GM10847 (cell line): ENCODE measurements around the gene TCHP.

Source experiments
- POLR2A ChIP-seq: IDR thresholded peaks from 2 replicates; pipeline ENCODE4 v1.6.1; 2011; ENCODE audit not compliant: insufficient read length; ENCODE audit errors: extremely low read depth

The TCHP gene

GRCh38 chr12:109899783-109900751, at the start of gene TCHP:
TCHP (plus strand) TSS chr12:109900274; CDS start chr12:109903027, 2,753 bp downstream.
- peak; percentile 41 for TF ChIP-seq POLR2A

- TF ChIP-seq POLR2A, result no peak
Measured at GRCh38 chr12:109855377-109855776, 44.7 kb upstream of the TCHP start.

GRCh38 chr12:109857715-109858114, 42.4 kb upstream of the TCHP start:
- TF ChIP-seq POLR2A, result no peak

- no peak for TF ChIP-seq POLR2A
Measured at GRCh38 chr12:109858764-109859163, 41.3 kb upstream of the TCHP start.

- TF ChIP-seq POLR2A, result no peak
Measured at GRCh38 chr12:109860977-109861376, 39.1 kb upstream of the TCHP start.

- TF ChIP-seq POLR2A, result no peak
Measured at GRCh38 chr12:109861689-109862314, 38.3 kb upstream of the TCHP start.

GRCh38 chr12:109863847-109864712, 36.0 kb upstream of the TCHP start:
- TF ChIP-seq POLR2A, result no peak

GRCh38 chr12:109864916-109865315, 35.2 kb upstream of the TCHP start:
- no peak for TF ChIP-seq POLR2A

- no peak for TF ChIP-seq POLR2A
Measured at GRCh38 chr12:109868182-109869051, 31.7 kb upstream of the TCHP start.

GRCh38 chr12:109870648-109871047, 29.4 kb upstream of the TCHP start:
- no peak for TF ChIP-seq POLR2A

GRCh38 chr12:109871668-109872314, 28.3 kb upstream of the TCHP start:
- no peak for TF ChIP-seq POLR2A

GRCh38 chr12:109873653-109874052, 26.4 kb upstream of the TCHP start:
- no peak for TF ChIP-seq POLR2A

- TF ChIP-seq POLR2A, result no peak
Measured at GRCh38 chr12:109875572-109876131, 24.4 kb upstream of the TCHP start.

GRCh38 chr12:109876406-109876805, 23.7 kb upstream of the TCHP start:
- no peak for TF ChIP-seq POLR2A
